GM06990 (cell line): ENCODE measurements around the gene ZNF627.
"Not testable (repeated sequence)": the region's sequence is repeated elsewhere in the genome, so short reads cannot be mapped to it uniquely, and the experiment has no call there.

ENCODE experiments used
- DNase-seq: peaks from one replicate; pipeline ENCODE4 v3.0.0-alpha.2; 2011; ENCODE audit not compliant: insufficient read length; ENCODE audit errors: extremely low read depth
- H3K27me3 ChIP-seq: replicated peaks from 2 replicates; pipeline ENCODE4 v1.6.0; 2011; ENCODE audit warnings: low read length; ENCODE audit not compliant: control insufficient read depth, insufficient read depth
- H3K36me3 ChIP-seq: 2 replicates; pipeline ENCODE4 v1.5.1; 2011; ENCODE audit warnings: low read length; ENCODE audit not compliant: control insufficient read depth, insufficient read depth
- H3K4me3 ChIP-seq: replicated peaks from 2 replicates; pipeline ENCODE4 v1.5.1; 2011; ENCODE audit warnings: low read depth, mild to moderate bottlenecking, control low read depth, low read length
- CTCF ChIP-seq: IDR thresholded peaks from 2 replicates; pipeline ENCODE4 v1.5.1; 2011; ENCODE audit warnings: low read length, control low read depth, mild to moderate bottlenecking, inconsistent platforms; ENCODE audit not compliant: insufficient read depth, poor library complexity, severe bottlenecking

ZNF627 gene

GRCh38 chr19:11612816-11613511 lies 15.7 kb downstream of the ZNF627 start:
- Histone ChIP-seq H3K36me3 (peaks cover 11% of the 10 kb centered on the region), H3K4me3 (no peak overlapping the region), H3K27me3 (no peaks in the 10 kb centered on the region)
- DNase-seq = no peak
- TF ChIP-seq CTCF = no peak

GRCh38 chr19:11617180-11618062 lies 20.1 kb downstream of the ZNF627 start:
- H3K36me3 ChIP-seq = peaks cover 22% of the 10 kb centered on the region
- DNase-seq = no peak
- H3K4me3 ChIP-seq = no peak overlapping the region
- no peak for TF ChIP-seq CTCF
- no peaks in the 10 kb centered on the region for H3K27me3 ChIP-seq

- H3K36me3 ChIP-seq = peaks cover 19% of the 10 kb centered on the region
- H3K27me3 ChIP-seq = no peaks in the 10 kb centered on the region
- H3K4me3 ChIP-seq = no peak overlapping the region
- DNase-seq = no peak
- TF ChIP-seq CTCF = no peak
These were observed 23.3 kb downstream of the ZNF627 start for GRCh38 chr19:11620553-11620952.

GRCh38 chr19:11622401-11622800 lies 25.1 kb downstream of the ZNF627 start:
- peaks cover 11% of the 10 kb centered on the region for H3K36me3 ChIP-seq
- DNase-seq, H3K27me3 ChIP-seq, H3K4me3 ChIP-seq: not testable (repeated sequence)

- no peak for TF ChIP-seq CTCF
- Histone ChIP-seq H3K27me3 (no peaks in the 10 kb centered on the region), H3K36me3 (peaks cover 9% of the 10 kb centered on the region), H3K4me3 (peak overlapping the region; percentile 55; the same call in 1 of the 2 replicates)
- no peak for DNase-seq
These were observed 26.8 kb downstream of the ZNF627 start for GRCh38 chr19:11624069-11624463.

- no peak overlapping the region for H3K4me3 ChIP-seq
- DNase-seq = no peak
- no peaks in the 10 kb centered on the region; the same call in 1 of the 2 replicates for H3K36me3 ChIP-seq
- no peak for TF ChIP-seq CTCF
- no peaks in the 10 kb centered on the region; the same call in 1 of the 2 replicates for H3K27me3 ChIP-seq
These were observed 29.0 kb downstream of the ZNF627 start for GRCh38 chr19:11626252-11626651.
